HG02798 (cell line): ENCODE data around the gene NAAA.
A peak's percentile ranks its signal among the peaks of the same experiment; 100 is the strongest.
"Not testable (repeated sequence)": the region's sequence is repeated elsewhere in the genome, so short reads cannot be mapped to it uniquely, and the experiment has no call there.

Experiments used
- ATAC-seq: cut with Tn5 transposase; IDR thresholded peaks from one replicate; pipeline ENCODE4 v1.9.1; 2021; ENCODE audit warnings: mild to moderate bottlenecking; ENCODE audit not compliant: unreplicated experiment, poor library complexity

The NAAA gene

GRCh38 chr4:75940692-75941253, at the start of gene NAAA:
NAAA (minus strand) TSS chr4:75941013; CDS start chr4:75940949, 64 bp downstream.
- peak; percentile 90 for ATAC-seq

- ATAC-seq, result no peak
Observed at GRCh38 chr4:75989846-75990528, 49.2 kb upstream of the NAAA start.

- ATAC-seq, result no peak
Observed at GRCh38 chr4:75985116-75985515, 44.3 kb upstream of the NAAA start.

- no peak for ATAC-seq
Observed at GRCh38 chr4:75980576-75980975, 39.8 kb upstream of the NAAA start.

GRCh38 chr4:75976177-75976576, 35.4 kb upstream of the NAAA start:
- no peak for ATAC-seq

GRCh38 chr4:75973766-75974165, 33.0 kb upstream of the NAAA start:
- ATAC-seq, result no peak

- no peak for ATAC-seq
Observed at GRCh38 chr4:75968084-75968483, 27.3 kb upstream of the NAAA start.

- no peak for ATAC-seq
Observed at GRCh38 chr4:75963558-75963957, 22.7 kb upstream of the NAAA start.

GRCh38 chr4:75962072-75962471, 21.3 kb upstream of the NAAA start:
- not testable (repeated sequence) for ATAC-seq

GRCh38 chr4:75958546-75958945, 17.7 kb upstream of the NAAA start:
- ATAC-seq, result not testable (repeated sequence)

- ATAC-seq, result not testable (repeated sequence)
Observed at GRCh38 chr4:75954811-75955210, 14.0 kb upstream of the NAAA start.

- no peak for ATAC-seq
Observed at GRCh38 chr4:75953509-75953908, 12.7 kb upstream of the NAAA start.

GRCh38 chr4:75950213-75950815, 9.5 kb upstream of the NAAA start:
- ATAC-seq, result no peak

GRCh38 chr4:75948822-75949444, 8.1 kb upstream of the NAAA start:
- peak; percentile 78 for ATAC-seq

- peak; percentile 64 for ATAC-seq
Observed at GRCh38 chr4:75939890-75940691, 722 bp downstream of the NAAA start.

- no peak for ATAC-seq
Observed at GRCh38 chr4:75935628-75936027, 5.2 kb downstream of the NAAA start.

- no peak for ATAC-seq
Observed at GRCh38 chr4:75930152-75930551, 10.7 kb downstream of the NAAA start.

- ATAC-seq, result not testable (repeated sequence)
Observed at GRCh38 chr4:75924916-75925315, 15.9 kb downstream of the NAAA start.

GRCh38 chr4:75924309-75924827, 16.4 kb downstream of the NAAA start:
- no peak for ATAC-seq

- ATAC-seq, result no peak
Observed at GRCh38 chr4:75922588-75922987, 18.2 kb downstream of the NAAA start.
